C4-2B (cell line): ENCODE measurements around the gene SLC39A3.

Experiments
- CTCF ChIP-seq: fragments of 450-650 bp; conservative IDR thresholded peaks from 2 replicates; pipeline ENCODE4 v1.5.1; 2017; ENCODE audit warnings: mild to moderate bottlenecking
- ZFX ChIP-seq: fragments of 450-650 bp; IDR thresholded peaks from 2 replicates; pipeline ENCODE4 v1.6.1; 2017

GRCh38 chr19:2693492-2694160, 46.2 kb downstream of the SLC39A3 start:
- TF ChIP-seq CTCF (no peak), ZFX (no peak)
